Left renal pelvis (tissue), 4 donors: ENCODE measurements around the gene CRB1. TPM values are rescaled to one million over a fixed set of nuclear protein-coding genes. Genes with fewer than 3 reads are reported as not detected.

ENCODE experiments used
- DNase-seq, 4 donors: peaks; one replicate each; pipeline ENCODE4 v3.0.0-alpha.2; 2013; ENCODE audit warnings: low read depth in 4 of 4, low spot score in 3 of 4
- polyA plus RNA-seq, 4 donors: library from polyadenylated mRNA; unstranded; fragments of 120-200 nt; gene quantifications; one replicate each; pipeline ENCODE4 v1.2.1, GENCODE V29; 2013; ENCODE audit not compliant: insufficient read length in 4 of 4

Gene CRB1
- 1 to 10 TPM in 3 of 4 donors, under 1 TPM in 1; 0.34 to 3.3 (median 2.1) TPM for polyA plus RNA-seq

GRCh38 chr1:197268012-197268411, at the start of gene CRB1:
CRB1 (plus strand) TSS chr1:197268252; CDS start chr1:197268413, 161 bp downstream.
- peak in 1 of 4 donors; percentile 17 for DNase-seq

DNA sequence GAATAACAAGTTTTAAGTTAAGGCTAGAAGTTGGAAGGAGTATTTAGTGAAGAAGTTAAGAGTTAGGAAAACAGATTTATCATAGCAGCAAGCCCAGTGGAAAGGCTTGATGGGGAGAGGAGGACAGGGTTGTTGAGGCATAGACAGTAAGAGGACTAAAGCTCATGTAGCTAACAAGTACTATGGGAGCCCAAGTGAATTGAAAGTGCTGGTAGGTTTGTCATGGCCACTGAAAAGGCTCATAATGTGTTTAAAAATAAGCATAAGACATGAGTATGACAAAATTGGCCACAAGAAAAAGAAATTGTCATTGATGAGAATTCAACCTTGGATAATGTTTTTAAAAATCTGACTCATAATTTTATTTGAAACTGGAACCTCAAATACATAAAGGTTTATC, 49.2 kb upstream of the CRB1 start:
- no peak for DNase-seq

GRCh38 chr1:197222025-197222685, 45.9 kb upstream of the CRB1 start:
- DNase-seq: no peak

GRCh38 chr1:197222780-197223179, 45.3 kb upstream of the CRB1 start:
- DNase-seq: no peak

- no peak for DNase-seq
Measured at GRCh38 chr1:197224160-197224559, 43.9 kb upstream of the CRB1 start.

- DNase-seq: no peak
Measured at GRCh38 chr1:197225611-197226010, 42.4 kb upstream of the CRB1 start.

GRCh38 chr1:197234581-197234980, 33.5 kb upstream of the CRB1 start:
- no peak for DNase-seq

DNA sequence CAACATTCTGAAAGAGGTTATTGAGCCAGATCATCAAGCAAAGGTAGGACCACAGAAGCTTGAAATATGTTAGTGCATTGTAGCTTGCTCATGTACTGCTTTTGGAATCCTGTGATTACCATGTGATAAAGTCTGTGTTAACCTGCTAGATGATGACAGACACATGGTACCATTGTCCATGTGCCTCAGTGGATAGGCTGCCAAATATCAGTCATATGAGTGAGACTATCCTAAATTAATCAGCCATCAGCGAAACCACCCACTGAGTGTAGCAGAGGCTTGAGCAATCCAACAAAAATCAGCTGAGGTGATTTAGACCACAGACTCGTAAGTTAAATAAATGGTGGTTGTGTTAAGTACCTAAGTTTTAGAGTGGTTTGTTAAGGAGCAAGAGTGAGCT, 32.7 kb upstream of the CRB1 start:
- DNase-seq: no peak

DNA sequence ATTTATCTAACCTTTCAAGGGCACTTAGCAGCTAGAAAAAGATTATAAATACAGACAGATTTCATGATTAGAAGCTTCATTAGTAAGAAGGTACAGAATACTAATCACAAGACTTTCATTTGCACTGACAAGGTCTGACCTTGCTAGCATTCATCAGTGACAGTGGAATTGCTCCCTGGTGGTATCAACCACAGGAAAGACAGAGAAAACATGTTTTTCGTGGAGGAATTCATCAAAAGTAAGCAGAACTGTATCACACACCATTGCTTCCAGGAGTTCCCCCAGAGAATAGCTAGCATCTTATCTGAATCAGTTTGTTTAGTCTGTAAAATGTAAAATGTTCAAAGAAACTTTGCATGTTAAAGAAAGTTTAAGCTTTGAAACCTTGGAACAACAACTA, 20.6 kb upstream of the CRB1 start:
- no peak for DNase-seq

GRCh38 chr1:197249324-197249723, 18.7 kb upstream of the CRB1 start:
- no peak for DNase-seq

GRCh38 chr1:197250616-197251015, 17.4 kb upstream of the CRB1 start:
- DNase-seq: no peak

GRCh38 chr1:197252973-197253372, 15.1 kb upstream of the CRB1 start:
- no peak for DNase-seq

DNA sequence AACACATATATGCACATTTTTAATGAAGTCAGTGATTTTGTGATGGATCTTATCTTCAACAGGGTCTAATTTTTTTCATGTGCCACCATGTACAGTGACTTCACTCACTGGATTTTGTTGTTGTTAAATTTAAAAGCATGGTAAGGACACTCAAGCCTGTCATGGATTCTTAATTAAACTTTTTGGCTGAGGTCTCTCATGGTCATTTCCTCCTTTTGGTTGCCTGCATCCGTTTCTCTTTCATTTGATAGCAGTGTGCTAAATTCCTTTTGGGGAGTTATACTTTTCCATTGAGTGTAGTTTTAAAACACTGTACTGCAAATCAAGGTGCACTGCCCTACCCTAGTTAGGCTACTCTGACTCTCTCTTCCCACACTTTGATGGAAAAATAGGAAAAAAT, 13.2 kb upstream of the CRB1 start:
- DNase-seq: no peak

DNA sequence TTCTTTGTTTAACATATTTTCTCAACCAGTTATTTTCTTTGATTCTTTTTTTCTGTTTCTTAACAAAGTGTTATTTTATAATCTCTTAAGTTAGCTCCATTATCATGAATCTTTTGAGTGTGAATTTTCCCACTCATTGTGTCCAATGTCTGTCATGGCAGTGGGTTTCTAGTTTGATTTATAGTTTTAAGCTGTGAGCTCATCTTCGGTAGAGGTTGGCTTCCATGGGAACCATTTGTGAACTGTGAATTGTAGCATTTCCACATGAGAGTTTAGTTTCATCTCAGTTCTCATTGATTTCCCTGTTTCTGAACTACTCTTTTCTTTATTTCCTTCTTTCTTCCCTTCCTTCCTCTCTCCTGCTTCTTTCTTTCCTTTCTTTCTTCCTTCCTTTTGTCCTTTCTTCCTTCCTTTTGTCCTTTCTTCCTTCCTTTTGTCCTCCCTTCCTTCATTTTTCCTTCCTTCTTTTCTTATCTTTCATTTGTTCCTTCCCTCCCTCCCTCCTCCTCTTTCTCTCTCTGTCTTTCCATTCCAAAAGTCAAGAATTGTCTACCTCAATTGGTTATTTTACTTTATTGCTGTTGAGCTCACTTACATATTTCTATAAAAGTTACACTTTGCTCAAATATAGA, 3.0 kb upstream of the CRB1 start:
- no peak for DNase-seq

- DNase-seq: no peak
Measured at GRCh38 chr1:197269053-197269452, 1.0 kb downstream of the CRB1 start.

DNA sequence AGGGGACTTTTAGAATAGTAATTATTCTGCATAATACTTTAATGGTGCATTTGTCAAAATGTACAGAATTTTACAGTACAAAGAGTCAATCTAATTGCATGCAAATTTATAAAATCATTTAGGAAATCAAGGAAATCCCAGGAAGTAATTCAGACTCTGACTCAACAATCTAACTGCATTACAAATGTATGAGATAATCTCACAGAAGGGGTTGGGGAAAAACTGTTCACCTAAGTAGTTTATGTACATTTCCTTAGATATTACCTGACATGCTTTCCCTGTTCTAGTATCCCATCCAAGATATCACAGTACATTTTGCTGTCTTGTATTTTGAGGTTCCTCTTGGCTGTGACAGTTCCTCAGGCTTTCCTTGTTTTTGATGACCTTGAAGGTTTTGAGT, 4.7 kb downstream of the CRB1 start:
- no peak for DNase-seq

GRCh38 chr1:197277166-197277565, 9.1 kb downstream of the CRB1 start:
- no peak for DNase-seq

GRCh38 chr1:197284325-197284724, 16.3 kb downstream of the CRB1 start:
- no peak for DNase-seq

DNA sequence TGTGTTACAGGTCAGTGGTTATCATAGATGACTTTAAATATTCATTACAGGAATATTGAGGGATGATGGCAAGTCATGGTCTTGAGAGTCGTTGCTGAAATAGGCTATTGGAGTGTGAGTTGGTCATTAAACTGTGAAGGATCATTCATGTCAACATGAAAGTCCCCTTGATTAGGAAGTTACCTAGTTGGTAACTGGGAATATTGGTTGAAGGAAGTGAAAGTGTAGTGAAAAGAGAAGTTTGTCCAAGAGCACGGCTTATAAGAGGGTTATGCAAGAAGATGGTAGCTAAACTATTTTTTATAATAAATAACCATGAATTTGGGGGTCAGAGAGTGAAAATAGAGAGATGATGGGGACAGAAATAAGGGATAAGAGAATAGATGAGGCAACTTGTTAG, 16.9 kb downstream of the CRB1 start:
- DNase-seq: no peak

GRCh38 chr1:197285526-197286205, 17.6 kb downstream of the CRB1 start:
- no peak for DNase-seq

GRCh38 chr1:197286634-197287033, 18.6 kb downstream of the CRB1 start:
- DNase-seq: no peak

DNA sequence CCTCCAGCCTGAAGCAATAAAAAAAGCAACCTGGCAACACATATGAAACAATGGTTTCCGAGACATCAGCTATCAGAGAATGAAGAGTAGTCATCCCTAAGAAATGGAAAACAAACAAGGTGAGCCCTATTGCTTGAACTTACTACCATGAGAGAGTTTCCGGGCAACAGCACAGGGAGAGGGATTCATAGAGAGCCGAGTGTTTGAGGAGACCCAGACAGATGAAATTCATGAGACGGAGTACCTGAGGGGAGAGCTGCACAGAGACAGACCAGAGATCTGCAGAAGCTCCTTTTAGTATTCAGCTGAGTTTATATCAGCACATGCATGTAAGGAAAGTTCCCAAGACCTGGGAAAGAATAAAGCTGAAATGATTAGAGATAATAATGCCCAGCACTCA, 19.8 kb downstream of the CRB1 start:
- no peak for DNase-seq
